ENCODE data around the gene AFF1.

GRCh38 chr4:86928400-86929255 lies 6.2 kb upstream of the AFF1 start:
- TF ChIP-seq POLR2AphosphoS5 (IDR thresholded peaks at IDR 0.05; ENCODE audit: low read depth, low read length): no peak
- TF ChIP-seq POLR2A (IDR thresholded peaks at IDR 0.05; ENCODE audit: low read depth, low read length): no peak

Data from GM12892 (cell line).